HG02798 (cell line): ENCODE results near the gene SRRM3.
"Not testable (repeated sequence)": the region's sequence is repeated elsewhere in the genome, so short reads cannot be mapped to it uniquely, and the experiment has no call there.

Experiments
- ATAC-seq: cut with Tn5 transposase; IDR thresholded peaks from one replicate; pipeline ENCODE4 v1.9.1; 2021; ENCODE audit warnings: mild to moderate bottlenecking; ENCODE audit not compliant: unreplicated experiment, poor library complexity

SRRM3 gene

DNA sequence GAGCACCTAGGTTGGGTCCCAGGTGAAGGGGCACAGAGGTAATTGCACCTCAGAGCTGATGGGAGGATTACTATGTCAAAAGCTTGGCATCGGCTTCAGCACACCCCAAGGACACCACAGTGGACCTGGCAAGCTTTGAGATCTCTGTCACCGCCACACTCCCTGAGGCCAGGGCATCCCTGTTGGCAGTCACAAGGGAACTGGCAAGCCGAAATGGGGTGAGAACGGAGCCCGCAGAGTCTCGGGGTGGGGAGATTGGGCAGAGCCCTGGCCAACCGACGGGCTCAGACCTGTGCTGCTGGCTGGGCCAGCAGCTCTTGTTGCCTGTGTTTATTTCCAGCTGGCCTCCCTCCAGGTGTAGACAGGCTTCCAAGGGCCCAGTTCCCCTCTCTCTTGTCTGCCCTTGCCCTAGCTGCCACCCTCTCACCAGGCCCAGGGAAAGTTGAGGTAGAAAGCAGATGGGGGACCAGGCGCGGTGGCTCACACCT, 103.2 kb downstream of the SRRM3 start:
- no peak for ATAC-seq

DNA sequence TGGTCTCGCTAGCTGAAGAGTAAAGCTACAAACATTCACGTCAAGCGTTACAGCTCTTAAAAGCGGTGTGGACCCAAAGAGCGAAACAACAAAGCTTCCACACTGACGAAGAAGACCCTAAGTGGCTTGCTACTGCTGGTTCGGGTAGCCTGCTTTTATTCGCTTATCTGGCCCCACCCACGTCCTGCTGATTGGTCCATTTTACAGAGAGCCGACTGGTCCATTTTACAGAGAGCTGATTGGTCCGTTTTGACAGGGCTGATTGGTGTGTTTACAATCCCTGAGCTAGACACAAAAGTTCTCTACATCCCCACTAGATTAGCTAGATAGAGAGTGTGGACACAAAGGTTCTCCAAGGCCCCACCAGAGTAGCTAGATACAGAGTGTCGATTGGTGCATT, 107.2 kb downstream of the SRRM3 start:
- not testable (repeated sequence) for ATAC-seq

DNA sequence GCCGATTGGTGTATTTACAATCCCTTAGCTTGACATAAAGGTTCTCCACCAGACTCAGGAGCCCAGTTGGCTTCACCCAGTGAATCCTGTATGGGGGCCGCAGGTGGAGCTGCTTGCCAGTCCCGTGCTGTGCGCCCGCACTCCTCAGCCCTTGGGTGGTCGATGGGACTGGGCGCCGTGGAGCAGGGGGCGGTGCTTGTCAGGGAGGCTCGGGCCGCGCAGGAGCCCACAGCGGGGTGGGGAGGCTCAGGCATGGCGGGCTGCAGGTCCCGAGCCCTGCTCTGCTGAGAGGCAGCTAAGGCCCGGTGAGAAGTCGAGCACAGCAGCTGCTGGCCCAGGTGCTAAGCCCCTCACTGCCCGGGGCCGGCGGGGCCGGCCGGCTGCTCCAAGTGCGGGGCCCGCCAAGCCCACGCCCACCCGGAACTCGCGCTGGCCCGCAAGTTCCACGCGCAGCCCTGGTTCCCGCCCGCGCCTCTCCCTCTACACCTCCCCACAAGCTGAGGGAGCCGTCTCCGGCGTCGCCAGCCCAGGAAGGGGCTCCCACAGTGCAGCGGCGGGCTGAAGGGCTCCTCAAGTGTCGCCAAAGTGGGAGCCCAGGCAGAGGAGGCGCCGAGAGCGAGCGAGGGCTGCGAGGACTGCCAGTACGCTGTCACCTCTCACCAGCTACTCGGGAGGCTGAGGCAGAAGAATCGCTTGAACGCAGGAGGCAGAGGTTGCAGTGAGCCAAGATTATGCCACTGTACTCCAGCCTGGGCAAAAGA, 107.8 kb downstream of the SRRM3 start:
- ATAC-seq, result not testable (repeated sequence)

DNA sequence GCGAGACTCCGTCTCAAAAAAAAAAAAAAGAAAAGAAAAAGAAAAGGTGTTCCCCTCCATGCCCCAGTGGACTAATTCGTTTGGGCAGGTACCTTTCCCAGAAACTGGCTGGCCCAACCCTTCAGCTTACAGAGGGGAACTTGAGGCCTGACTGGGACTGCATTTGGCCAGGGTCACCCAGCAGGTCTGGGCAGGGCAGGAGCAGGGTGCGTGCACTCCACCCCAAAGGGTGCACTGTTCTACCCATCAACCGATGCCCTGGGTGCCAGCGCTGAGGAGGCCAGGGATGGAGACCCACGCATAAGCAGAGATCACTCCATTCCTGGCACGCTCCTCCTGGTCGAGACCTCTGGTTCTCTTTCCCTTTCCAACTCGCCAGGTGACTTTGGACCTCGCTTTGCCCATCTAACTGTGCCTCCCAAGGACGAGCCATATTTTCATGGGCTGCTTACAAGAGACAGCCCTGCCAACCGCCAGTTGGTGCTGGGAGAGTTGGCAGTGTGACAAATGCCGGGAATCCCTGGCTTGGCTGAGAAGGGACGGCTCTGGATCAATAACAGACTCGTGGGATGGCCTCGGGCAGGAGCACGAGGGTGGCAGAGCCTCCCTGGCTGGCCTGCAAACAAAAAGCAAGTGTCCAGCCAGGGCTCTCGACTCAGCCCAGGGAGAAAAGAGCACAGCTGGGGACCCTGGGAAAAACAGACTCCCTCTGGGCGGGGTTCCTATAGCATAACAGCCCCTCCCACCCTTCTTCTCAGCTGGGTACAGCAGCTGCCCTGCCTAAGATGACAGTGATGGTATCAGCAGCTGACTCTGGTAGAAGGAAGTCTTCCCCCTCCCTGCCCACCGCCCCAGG, 108.6 kb downstream of the SRRM3 start:
- ATAC-seq, result no peak

DNA sequence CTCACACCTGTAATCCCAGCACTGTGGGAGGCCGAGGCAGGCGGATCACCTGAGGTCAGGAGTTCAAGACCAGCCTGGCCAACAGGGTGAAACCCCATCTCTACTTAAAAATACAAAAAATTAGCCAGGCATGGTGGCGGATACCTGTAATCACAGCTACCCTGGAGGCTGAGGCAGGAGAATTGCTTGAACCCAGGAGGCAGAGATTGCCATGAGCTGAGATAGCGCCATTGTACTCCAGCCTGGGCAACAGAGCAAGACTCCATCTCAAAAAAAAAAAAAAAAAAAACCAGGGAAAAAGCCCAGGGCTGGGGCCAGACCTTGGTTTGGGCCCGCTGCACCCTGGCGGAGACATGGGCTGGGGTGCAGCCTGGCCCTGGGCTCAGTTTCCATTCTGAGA, 110.1 kb downstream of the SRRM3 start:
- ATAC-seq, result not testable (repeated sequence)

DNA sequence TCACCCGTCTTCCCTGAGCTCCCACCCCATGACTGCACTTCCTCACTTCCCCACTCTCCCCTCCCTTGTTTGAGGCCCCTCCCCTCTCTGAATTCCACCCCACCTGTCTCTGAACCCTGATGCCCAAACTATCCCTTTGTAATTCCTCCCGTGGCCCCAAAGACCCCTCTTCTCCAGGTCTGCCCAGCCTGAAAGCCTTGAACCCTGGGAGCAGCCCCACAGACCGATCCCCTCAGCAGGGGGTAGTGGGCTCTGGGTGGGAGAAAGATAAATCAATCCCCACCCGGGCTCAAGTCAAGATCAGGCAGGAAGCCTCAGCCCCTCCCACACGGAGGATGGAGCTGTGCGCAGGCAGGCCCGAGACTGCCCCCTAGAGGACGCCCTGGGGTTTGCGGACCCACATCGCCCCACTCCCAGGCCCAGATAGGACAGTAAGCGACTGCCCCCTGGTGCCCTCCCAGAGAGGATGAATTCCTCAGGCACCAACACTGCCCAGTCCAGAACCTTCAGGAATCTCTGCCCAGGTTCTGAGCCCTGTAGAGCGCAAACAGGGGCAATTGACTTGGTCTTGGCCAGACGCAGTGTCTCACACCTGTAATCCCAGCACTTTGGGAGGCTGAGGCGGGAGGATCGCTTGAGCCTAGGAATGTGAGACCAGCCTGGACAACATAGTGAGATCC, 112.5 kb downstream of the SRRM3 start:
- peak; percentile 35 for ATAC-seq

DNA sequence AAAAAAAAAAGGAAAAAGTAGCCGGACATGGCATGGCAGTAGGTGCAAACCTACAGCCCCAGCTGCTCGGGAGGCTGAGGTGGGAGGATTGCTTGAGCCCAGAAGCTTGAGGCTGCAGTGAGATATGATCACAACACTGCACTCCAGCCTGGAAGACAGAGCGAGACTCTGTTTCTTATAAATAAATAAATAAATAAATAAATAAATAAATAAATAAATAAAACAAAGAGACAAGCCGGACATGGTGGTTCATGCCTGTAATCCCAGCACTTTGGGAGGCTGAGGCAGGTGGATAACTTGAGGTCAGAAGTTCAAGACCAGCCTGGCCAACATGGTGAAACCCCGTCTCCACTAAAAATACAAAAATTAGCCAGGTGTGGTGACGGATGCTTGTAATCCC, 113.0 kb downstream of the SRRM3 start:
- not testable (repeated sequence) for ATAC-seq

DNA sequence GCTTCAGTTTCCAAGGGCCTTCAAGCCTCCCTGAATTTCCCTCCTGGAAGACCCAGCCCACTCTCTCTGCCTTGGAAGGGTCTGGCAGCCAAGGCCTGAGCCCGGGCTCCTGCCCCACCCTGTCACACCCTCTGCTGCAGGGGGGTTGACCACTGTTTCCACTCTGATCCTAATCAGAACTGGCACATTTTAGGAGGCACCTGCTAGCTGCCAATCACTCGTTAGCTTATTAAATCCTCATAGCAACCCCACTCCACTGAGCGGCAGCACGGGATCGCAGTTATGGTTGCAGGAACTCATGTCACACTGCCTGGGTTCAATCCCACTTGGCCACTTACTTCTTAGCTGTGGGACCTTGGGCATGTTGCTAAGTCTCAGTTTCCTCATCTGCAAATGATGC, 113.7 kb downstream of the SRRM3 start:
- ATAC-seq, result no peak

DNA sequence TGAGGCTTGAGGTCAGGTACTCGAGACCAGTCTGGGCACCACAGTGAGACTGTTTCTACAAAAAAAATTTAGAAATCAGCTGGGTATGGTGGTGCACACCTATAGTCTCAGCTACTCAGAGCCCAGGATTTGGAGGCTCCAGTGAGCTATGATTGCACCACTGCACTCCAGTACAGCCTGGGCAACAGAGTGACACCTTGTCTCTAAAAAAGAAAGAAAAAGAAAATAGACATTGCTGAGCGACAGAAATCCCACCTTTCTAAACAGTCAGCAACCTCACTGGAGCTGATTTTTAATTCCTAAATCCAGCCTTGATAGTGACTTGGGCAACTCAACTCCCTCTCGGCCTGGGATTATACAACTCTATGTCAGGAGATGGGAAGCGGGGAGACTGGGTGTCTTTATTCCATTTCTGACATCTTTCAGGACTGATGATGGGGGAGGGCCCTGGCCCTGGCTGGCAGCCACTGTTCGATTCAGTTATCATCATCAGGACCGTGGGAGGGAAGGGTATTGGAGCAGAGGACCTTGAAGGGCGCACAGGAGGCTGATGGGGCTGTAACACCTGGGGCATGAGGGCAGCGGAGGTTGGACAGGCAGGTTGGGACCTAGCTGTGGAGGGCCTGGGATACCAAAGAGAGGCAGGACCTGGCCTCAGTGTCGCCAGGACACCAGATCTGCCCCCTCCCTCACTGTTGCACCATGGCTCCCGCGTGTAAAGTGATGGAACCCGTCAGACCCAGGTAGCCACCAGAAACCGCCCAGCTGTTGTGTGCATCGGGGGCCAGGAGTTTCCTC, 115.5 kb downstream of the SRRM3 start:
- no peak for ATAC-seq

DNA sequence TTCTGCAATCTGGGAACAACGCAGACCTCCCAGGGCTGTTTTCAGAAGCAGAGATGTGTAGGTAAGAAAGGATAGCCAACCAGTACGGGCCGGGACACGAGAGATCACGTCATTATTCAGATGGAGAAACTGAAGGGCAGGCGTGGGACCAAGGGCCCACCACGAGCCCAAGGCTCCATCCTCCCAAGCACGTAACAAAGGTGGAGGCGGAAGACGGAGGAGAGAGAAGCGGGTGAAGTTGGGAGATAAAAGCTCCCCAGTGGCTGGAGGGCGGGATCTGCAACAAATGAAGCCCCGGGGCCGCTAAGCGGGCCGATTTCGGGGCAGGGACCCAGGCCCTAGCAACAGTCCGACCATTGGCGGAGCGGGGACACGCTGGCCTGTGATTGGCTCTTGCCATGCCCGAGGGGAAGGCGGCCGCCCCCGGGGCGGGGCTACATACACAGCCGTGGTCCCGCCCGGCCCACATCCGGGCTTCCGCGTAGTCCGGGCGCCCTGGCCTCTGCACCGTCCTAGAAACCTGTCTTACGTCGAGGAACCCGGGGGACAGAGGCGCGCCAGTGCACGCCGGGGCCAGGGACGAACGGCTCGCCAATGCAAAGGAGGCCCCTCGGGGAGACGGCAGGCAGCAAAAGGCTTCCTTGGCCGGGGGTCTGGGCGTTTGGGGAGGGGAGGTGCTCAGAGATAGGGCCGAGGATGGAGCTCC, 116.2 kb downstream of the SRRM3 start:
- ATAC-seq, result peak; percentile 96

DNA sequence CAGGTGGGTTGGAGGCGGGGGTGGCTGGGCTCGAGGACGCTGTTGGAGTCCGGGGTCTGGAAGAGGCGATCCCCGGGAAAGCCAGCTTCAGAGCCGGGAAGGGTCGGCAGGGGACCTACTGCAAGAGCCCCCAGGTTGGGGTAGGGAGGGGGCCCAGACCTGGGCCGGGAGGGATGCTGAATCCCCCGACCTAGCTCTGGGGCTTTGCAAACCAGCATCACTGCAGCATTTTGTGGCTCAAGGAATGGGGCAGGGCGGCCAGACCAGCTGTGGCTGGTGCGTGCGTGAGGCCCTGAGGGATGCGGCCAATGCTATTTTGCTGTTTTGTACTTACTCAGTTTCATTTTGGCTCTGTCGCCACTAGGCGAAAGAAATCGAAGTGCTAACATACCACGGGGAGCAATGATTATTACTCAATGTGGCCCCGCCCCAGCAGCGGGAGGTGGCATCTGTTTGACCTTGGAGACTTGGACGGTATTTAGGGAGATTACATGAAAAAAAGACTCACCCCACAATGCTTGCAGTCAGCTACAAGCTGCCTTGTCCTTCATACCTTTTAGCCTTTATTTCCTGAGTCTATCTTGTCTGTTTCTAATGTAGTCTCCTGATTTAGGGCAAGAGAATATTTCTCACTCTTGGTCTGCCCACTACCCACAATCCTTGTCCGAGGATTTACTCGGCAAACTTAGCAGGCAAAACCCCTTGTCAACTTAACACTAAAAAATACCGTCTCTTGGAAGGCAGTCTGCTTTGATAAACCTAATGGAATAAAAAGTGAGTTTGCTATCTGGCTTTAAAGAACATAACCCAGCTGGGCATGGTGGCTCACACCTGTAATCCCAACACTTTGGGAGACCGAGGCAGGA, 117.0 kb downstream of the SRRM3 start:
- ATAC-seq, result peak; percentile 45

DNA sequence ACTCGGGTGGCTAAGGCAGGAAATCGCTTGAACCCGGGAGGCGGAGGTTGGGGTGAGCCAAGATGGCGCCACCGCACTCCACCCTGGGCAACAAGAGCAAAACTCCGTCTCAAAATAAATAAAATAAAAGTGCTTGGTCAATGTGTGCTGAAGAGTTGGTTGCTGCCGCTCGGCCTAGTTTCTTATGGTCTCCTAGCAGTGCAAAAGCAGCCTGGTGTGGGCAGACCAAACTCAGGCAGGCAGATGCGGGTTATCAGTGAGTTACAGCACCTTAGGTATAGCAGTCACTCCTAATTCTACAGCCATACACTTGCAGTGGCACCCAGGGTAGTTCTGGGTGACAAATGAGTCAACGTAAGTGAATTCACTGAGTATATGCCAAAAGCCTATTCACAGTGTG, 123.4 kb downstream of the SRRM3 start:
- no peak for ATAC-seq

DNA sequence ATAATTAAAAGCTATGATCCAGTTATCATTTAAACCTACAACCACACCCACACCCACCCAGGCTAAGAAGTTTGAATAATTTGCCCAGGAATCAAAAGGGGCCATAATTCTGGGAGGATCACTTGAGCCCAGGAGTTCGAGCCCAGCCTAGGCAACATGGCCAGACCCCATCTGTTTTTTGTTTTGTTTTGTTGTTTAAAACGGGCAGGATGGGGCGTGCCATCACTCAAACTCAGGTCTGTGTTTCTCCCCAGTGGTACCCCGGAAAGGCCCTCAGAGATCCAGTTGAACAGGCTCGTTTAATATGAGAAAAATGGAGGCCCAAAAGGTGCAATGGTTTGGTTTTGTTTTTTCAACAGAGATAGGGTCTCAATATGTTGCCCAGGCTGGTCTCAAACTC, 124.1 kb downstream of the SRRM3 start:
- ATAC-seq, result no peak

DNA sequence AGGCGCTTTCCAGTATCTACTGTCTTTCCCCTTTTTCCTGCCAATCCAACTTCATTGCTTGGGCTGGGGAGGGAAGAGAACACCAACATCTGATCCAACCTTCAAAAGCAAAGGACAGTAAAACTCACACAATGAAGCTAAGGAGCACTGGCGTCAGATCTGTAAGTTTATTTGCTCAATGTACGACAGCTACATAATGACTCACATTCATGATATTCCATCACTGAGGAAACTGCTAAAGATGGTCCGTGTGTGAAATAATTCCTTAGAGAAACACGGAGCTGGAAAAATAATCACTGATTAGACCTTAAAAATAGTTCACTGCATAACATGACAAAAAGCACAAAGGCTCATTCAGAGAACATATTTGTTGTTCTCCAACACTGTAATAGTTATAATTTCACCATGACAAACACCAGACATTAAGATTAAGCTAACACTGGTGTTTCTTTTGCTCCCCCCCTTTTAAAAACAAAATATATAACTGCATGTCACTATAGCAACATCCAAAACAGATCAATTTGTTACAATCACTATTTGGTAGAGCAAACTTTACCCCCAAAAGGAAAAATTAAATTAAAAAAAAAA, 125.0 kb downstream of the SRRM3 start:
- no peak for ATAC-seq

DNA sequence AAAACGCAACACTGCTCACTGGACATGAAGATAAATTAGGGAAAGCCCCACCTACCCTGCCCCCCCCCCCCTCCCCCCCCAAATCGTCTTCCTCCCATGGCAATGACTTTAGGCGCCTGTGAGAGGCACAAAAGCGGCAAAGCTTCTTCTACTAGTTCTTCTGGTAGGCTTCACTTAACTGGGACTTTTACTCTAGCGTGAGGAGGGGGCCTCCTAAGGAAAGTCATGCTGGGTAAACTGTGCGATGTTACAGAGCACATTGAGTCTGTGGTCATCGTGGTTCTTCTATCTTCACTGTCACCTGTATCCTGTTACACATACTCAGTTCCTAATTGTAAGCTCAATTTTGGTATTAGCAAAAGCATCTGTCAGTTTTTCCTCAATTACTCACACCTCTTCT, 125.9 kb downstream of the SRRM3 start:
- ATAC-seq, result no peak

DNA sequence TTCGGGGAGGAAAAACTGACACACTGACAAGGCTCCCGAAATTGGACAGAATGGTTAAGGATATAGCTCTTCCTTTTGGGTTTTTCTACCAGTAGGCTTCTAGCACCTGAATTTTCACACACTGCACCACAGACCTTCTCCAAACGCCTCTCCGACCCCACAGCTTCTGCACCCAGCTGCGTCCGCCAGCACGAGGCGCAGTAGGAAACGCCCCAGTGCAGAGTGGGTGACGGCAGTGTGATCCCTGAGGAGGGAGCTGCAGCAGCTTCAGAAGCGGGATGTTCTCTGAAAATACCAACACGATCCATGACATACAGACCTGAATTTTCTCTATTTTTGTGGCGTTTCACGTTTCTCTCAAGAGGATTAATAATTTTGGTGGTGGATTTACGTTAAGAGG, 126.7 kb downstream of the SRRM3 start:
- ATAC-seq, result no peak

DNA sequence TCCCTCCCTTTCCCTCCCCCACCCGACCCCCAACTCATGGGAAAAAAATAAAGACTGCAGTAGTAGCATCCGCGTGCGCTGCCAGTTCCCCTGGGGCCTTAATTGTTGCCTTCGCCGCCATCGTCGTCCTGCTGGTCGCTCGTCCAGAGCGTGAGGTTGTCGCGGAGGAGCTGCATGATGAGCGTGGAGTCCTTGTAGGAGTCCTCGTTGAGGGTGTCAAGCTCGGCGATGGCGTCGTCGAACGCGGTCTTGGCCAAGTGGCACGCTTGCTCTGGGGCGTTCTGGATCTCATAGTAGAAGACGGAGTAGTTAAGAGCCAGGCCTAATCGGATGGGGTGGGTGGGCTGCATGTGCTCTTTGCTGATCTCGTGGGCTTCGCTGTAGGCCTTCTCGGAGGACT, 127.8 kb downstream of the SRRM3 start:
- no peak for ATAC-seq

DNA sequence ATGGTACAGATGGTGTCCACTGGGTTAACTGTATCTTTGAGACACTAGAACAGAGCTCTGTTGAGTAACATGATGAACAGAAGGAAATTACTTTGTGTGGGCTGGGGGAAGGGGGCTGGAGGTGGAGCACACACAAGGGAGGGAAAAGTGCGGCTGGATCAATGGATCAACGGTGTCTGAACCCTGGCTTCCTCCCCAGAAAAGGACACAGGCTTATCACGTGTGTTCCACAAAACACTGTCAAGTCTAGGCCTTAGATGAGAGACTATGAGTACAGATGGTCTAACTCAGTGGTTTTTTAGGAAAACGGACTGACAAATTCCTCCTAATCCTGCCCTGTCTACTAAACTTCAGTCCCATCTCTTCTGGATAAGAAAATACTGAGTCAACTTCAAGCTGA, 128.6 kb downstream of the SRRM3 start:
- no peak for ATAC-seq
